Measurements from ENCODE around the gene RCC1.

GRCh38 chr1:28470146-28470545, 35.7 kb upstream of the RCC1 start:
- TF ChIP-seq, protein P1, sequence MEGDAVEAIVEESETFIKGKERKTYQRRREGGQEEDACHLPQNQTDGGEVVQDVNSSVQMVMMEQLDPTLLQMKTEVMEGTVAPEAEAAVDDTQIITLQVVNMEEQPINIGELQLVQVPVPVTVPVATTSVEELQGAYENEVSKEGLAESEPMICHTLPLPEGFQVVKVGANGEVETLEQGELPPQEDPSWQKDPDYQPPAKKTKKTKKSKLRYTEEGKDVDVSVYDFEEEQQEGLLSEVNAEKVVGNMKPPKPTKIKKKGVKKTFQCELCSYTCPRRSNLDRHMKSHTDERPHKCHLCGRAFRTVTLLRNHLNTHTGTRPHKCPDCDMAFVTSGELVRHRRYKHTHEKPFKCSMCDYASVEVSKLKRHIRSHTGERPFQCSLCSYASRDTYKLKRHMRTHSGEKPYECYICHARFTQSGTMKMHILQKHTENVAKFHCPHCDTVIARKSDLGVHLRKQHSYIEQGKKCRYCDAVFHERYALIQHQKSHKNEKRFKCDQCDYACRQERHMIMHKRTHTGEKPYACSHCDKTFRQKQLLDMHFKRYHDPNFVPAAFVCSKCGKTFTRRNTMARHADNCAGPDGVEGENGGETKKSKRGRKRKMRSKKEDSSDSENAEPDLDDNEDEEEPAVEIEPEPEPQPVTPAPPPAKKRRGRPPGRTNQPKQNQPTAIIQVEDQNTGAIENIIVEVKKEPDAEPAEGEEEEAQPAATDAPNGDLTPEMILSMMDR (IDR thresholded peaks at IDR 0.05; ENCODE audit: poor library complexity), result no peak
- TF ChIP-seq EZH2 (IDR thresholded peaks at IDR 0.05; ENCODE audit: borderline replicate concordance), result no peak
- TF ChIP-seq EZH2phosphoT487 (IDR thresholded peaks at IDR 0.05; ENCODE audit: low read depth, severe bottlenecking, unreplicated experiment), result no peak
